Activated effector memory CD4-positive, alpha-beta T cell treated with Interleukin-2 at 50 U/mL for 16 hours (primary cell): ENCODE measurements around the gene TEX54.

Source experiments
- DNase-seq: peaks from one replicate; pipeline ENCODE4 v3.0.0-alpha.2; 2020

Gene TEX54

DNA sequence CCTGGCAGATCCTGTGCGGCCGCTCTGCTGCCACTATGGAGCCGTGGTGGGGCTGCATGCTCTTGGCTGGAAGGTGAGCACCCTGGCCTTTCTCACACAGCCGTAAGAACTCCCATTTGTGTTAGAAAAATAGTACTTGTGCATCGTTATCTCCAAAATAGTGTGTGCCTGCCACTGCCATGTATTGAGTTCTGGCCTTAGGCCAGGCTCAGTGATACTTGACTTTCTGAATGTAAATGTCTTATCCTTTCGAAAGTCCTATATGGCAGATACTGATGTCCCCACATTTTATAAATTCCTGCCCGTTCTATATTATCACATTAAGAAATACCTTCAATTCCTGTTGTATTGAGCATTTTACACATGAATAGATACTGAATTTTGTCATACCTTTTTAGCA, 49.9 kb downstream of the TEX54 start:
- DNase-seq = no peak
